Medulla oblongata (tissue), 1 donor: ENCODE results near the gene PPP1R2.

ENCODE experiments used
- DNase-seq: peaks from one replicate; pipeline ENCODE4 v3.0.0-alpha.2; 2015; ENCODE audit errors: extremely low spot score

PPP1R2 gene

GRCh38 chr3:195565716-195566115 is 22.6 kb upstream of the PPP1R2 start:
- DNase-seq = no peak

DNA sequence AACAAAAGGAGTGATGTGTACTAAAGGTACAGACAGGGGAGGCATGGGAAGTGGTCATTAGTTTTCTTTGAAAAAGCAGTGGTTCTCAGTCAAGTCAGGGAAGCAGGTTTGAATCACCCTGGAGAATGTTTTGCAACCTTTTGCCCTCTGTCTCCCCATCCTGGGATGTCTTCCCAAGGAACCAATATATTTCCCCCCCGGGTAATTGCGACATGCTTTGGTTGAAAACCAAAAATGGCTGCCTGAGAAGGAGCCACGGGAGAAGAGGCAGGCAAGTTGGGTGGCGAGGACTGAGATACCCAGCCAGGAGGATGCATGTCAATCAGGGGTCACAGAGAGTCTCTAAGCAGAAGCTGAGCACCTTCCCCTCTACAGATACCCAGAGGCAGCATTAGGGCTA is 20.2 kb upstream of the PPP1R2 start:
- no peak for DNase-seq

- DNase-seq = no peak
Measured at GRCh38 chr3:195559723-195560409, 16.7 kb upstream of the PPP1R2 start.

DNA sequence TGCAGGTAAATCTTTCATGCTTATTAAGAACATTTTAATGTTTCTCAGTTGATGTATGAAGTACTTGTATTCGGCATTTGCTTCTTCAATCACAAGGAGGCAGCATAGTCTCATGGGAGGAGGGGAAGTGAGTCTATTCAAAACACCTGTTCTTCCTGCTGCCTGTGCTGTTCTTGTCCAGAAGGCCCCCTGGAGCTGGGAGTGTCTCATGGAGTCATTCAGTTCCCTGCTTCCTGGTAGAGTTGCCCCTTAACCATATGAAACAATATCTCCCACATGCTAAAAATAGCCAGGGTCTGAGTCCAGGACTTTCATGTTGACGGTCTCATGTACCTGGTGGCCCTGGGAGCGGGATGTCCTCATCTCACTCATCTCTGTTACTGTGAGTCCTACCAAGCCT is 15.5 kb upstream of the PPP1R2 start:
- no peak for DNase-seq

DNA sequence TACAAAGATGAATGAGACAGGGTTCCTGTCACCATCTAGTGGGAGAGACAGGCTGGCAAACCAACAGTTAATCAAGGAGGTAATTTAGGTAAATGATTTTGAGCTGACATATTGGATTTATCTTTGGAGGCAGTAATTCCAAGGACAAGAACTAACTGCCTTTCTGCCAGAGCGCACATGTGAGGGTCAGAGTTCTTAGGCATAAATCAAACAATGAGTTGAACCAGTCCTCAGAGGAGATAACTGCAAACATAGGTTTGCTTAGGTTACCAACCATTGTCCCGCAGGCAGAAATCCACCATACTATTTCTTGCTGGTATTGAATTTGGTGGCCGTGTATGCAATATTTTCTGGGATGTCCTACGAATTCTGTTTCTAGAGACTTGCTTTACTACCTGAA is 14.2 kb upstream of the PPP1R2 start:
- no peak for DNase-seq

GRCh38 chr3:195556390-195556789 is 13.3 kb upstream of the PPP1R2 start:
- peak; percentile 63 for DNase-seq

DNA sequence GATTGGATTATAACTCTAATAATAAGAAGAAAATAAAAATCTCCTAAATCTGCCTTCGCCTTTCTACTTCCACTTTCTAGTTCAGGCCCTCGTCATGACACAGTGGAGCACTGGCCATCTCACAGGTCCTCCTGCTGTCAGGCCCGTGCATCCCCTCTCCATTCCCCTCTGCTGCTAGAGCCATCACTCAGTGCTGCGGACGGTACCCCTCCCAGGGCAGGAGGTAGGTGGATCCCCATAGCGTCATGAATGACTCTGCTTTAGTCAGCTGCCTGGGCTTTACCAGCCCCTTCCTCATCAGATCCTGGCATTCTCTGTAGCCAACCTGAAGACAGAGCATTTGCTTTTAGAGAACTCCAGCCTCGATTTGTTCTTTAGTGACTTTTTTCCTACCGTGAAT is 12.0 kb upstream of the PPP1R2 start:
- no peak for DNase-seq

DNA sequence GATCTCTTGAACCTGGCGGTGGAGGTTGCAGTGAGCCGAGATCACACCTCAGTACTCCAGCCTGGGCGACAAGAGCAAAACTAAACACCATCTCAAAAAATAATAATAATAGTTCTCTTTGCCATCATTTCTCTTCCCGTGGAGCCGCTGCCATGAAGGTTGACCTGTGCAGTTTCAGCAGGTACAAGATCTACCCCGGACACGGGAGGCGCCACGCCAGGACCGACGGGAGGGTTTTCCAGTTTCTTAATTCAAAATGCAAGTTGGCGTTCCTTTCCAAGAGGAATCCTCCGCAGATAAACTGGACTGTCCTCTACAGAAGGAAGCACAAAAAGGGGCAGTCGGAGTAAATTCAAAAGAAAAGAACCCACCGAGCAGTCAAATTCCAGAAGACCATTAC is 11.3 kb upstream of the PPP1R2 start:
- no peak for DNase-seq

- DNase-seq = no peak
Measured at GRCh38 chr3:195553268-195553667, 10.1 kb upstream of the PPP1R2 start.

- DNase-seq = no peak
Measured at GRCh38 chr3:195551381-195551978, 8.4 kb upstream of the PPP1R2 start.

DNA sequence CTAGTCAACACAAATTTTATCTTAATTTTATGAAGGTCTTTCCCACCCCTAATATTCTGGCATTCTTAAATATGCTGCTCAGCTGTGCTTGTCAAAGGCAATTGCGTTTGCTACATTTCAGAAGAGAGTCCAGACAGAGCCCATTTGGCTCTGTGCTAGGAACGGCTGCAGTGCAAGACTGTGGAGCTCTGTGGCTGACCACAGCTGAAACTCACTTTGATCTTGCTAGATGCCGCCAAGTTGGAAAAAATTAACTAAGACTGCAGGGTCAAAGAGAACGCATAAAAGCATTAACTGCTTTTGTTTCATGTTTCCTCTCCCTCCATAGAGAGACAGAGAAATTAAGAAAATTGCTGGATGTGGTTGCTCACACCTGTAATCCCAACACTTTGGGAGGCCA is 7.6 kb upstream of the PPP1R2 start:
- no peak for DNase-seq

DNA sequence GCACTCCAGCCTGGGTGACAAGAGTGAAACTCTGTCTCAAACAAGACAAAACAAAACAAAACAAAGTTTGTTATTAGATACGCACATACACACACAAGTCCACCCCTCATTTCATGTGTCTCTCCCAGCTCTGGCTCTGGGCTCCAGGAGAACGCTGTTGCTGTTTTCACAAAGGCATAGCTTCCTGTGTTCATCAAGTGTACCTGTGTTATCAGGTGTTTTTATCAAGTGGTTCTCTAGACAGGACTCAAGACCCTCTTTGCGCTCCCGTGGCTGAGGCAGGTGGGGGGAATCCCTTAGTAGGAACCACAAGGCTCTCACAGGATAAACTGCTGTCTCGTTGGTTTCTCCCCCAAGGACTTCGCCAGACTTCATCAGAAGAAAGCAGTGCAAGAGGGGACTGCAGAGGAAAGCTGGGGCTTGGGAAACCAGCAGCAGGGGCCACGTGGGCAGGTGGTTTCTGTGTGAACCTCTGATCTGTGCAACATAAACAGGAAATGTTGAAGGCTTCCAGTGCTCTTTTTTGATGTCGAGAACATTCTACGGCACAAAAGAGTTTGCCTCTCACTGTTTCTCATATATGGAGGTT is 6.9 kb upstream of the PPP1R2 start:
- DNase-seq = no peak

GRCh38 chr3:195548987-195549386 is 5.9 kb upstream of the PPP1R2 start:
- DNase-seq = no peak

- no peak for DNase-seq
Measured at GRCh38 chr3:195548501-195548900, 5.4 kb upstream of the PPP1R2 start.

DNA sequence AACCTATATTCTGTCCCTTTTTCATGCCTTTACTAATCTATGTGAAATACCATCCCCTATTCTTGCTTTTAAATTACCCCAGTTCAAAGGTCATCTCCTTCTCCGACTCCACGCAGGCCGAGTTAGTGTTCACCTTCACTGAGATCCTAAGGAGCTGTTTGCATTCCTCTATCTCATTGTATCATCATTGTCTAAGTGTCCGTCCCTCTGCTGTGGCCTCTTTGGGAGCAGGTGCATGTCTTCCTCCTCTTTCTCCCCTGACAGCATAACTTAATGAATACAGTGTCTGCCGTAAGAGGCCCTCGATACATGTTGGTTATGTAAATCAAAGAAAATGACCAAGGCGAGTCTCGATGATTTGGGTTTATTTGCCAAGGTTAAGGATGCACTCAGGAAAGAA is 4.9 kb upstream of the PPP1R2 start:
- DNase-seq = no peak

- no peak for DNase-seq
Measured at GRCh38 chr3:195546130-195546560, 3.0 kb upstream of the PPP1R2 start.

DNA sequence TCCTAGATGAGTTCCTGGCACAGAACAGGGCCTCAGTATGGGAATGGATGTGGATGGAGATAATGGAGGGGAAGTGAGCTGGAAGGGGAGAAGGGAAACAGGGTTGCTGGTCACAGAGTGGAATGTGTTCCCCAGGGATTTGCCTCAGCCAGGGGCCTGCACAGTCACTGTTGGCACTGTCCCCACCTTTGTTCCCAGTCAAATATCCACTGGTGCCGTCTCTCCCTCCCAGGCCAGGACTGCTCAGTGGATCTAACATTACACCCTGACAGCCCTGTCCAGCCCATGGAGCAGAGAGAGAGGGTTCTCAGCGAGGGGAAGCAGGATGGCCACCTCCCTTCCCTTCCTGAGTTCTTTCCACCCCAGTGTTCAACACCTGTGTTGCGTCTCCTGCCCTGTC is 1.5 kb upstream of the PPP1R2 start:
- no peak for DNase-seq

DNA sequence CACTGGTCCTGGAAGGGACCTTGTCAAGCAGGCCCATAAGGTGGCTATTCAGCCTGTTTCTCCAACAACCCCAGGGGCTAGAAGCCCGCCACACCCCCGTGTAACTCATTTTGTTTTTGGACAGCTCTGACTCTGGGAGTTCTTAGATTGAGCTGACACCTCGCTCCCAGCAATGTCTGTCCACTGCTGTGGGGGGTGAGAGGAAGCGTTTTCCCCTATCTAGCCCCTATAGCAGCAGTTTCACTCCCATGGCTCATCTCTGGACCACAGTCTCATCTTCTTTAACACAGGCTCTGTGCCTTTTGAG is 1.1 kb upstream of the PPP1R2 start:
- DNase-seq = no peak

DNA sequence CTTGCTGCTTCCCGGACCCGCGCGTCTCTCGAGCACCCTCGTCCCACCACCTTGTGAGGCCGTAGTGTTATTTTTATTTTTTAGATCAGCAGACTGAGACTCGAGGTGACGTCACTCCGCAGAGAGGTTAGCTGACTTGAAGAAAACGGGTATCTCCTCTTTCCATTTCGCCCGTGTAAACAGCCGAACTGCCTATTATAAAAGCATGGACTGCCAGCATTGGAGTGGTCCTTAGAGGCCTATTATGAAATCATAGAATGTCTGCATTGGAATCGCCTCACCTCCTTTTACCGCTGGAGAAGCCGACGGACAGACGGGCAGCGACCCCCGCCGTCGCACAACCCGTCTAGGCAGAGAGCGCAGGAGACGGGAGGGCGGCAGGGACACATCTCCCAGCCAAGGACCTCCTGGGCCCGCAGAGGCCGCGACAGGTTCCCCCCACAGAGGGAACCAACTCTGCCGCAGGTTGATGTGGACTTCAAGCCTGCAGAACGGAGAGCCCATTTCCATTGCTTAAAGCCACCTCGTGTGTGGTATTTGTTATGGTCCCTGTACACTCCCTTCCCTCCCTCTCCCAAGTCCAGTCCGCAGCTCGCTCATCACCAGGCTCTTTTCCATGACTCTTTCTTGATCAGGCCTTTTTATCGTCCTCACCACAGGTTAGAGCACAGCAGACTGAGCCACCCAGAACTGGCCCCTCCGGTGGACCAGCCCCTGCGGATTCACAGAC is 540 bp upstream of the PPP1R2 start:
- no peak for DNase-seq

DNA sequence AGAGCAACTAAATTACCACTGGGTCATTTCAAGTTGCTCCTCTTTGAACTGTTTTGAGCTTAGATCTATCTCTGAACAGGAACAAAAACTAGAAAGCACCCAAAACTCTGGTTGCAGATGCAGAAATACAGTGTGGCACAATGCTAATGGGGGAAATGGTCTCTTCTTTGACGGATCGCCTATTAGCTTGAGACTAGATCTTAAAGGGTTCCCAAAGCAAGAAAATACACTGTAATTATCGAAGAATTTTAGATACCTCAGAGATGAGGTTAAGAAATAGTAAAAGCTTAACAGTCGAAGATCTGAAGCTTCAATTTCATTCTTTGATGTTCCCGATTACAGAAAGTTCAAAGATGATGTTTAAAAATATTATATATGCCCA is 818 bp downstream of the PPP1R2 start:
- DNase-seq = peak; percentile 53

DNA sequence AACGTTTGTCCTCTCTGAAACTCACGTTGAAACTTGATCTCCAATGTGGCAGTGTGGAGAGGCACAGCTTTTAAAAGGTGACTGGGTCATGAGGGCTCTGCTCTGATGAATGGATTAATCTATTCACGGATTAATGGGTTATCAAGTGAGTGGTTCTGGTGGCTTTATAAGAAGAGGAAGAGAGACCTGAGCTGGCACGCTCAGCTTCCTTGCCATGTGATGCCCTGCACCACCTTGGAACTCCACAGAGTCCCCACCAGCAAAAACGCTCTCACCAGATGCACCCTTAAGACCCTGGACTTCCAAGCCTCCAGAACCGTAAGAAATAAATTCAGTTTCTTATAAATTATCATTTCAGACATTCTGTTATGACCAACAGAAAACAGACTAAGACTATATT is 2.6 kb downstream of the PPP1R2 start:
- DNase-seq = no peak

- DNase-seq = no peak
Measured at GRCh38 chr3:195540027-195540426, 3.1 kb downstream of the PPP1R2 start.

DNA sequence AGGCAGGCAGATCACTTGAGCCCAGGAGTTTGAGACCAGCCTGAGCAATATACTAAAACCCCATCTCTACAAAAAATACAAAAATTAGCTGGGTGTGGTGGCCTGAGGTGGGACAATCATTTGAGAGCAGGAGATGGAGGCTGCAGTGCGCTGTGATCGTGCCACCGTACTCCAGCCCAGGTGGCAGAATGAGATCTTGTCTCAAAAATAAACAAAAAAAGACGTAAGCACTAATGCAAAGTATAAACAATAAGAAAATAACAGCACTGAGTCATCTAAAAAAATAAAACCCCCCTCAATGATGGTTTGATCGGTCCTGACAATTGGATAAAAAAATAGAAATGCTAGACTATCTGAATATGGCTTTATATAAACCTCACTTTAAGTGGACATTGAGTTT is 3.6 kb downstream of the PPP1R2 start:
- no peak for DNase-seq
